22Rv1 (cell line): ENCODE data around the gene ELP1.

Source experiments
- ZFX ChIP-seq: fragments of 450-650 bp; IDR thresholded peaks from 2 replicates; pipeline ENCODE4 v1.6.1; 2017; ENCODE audit warnings: antibody characterized with exemption, borderline replicate concordance
- TF ChIP-seq, protein P1 (sequence below): fragments of 450-650 bp; IDR thresholded peaks from 2 replicates; pipeline ENCODE4 v1.5.1; 2017; ENCODE audit warnings: mild to moderate bottlenecking

DNA sequence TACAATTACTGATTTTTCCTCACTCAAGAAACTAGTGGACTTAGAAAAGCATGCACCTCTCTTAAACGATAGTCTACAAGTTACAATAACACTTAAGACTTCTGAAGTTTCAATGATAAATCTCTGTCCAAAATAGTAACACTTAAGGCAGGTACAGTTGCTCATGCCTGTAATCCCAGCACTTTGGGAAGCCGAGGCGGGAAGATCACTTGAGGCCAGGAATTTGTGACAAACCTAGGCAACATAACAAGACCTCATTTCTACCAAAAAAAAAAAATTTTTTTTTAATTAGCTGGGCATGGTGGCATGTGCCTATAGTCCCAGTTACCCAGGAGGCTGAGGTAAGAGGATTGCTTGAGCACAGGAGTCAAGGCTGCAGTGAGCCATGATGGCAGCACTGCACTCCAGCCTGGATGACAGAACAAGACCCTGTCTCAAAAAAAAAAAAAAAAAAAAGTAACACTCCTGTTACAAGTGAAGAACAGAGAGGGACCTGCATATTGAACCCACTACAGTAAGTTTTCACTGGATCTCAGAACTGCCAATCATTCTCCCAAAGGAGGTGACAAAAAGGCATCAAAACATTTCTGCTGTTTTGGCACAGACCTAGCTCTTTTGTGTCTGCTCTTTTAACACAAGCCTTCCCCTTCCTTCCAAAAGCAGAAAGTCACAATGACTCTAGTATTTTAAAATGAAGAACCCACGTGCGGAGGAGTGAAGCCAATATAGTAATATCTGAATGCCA is 3.8 kb upstream of the ELP1 start:
- TF ChIP-seq, protein P1, sequence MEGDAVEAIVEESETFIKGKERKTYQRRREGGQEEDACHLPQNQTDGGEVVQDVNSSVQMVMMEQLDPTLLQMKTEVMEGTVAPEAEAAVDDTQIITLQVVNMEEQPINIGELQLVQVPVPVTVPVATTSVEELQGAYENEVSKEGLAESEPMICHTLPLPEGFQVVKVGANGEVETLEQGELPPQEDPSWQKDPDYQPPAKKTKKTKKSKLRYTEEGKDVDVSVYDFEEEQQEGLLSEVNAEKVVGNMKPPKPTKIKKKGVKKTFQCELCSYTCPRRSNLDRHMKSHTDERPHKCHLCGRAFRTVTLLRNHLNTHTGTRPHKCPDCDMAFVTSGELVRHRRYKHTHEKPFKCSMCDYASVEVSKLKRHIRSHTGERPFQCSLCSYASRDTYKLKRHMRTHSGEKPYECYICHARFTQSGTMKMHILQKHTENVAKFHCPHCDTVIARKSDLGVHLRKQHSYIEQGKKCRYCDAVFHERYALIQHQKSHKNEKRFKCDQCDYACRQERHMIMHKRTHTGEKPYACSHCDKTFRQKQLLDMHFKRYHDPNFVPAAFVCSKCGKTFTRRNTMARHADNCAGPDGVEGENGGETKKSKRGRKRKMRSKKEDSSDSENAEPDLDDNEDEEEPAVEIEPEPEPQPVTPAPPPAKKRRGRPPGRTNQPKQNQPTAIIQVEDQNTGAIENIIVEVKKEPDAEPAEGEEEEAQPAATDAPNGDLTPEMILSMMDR, result no peak
- TF ChIP-seq ZFX, result no peak
